Thoracic aorta endothelial cell (primary cell): ENCODE data around the gene HS1BP3. TPM values are rescaled to one million over a fixed set of nuclear protein-coding genes. Genes with fewer than 3 reads are reported as not detected.

ENCODE experiments used
- total RNA-seq: library from RNA; depleted of rRNA; stranded (reverse); fragments of >200 nt; gene quantifications from 2 replicates; pipeline ENCODE4 v1.2.3, GENCODE V29; 2012

Gene HS1BP3
- 24.7 and 28.5 TPM in 2 replicates for total RNA-seq

GRCh38 chr2:20650877-20651730 is at the start of gene HS1BP3:
Gene HS1BP3, minus strand, starts transcription at chr2:20651098. Its CDS starts 35 bp downstream, at chr2:20651063.

GRCh38 chr2:20666304-20667150 is 15.6 kb upstream of the HS1BP3 start, which contains the start of gene GDF7:
Gene GDF7, plus strand, starts transcription at chr2:20667144. Its CDS starts 96 bp downstream, at chr2:20667240.

Other genes starting within 250 kb of the HS1BP3 start
- gene RHOB, start 204.0 kb downstream of the HS1BP3 start, total RNA-seq: 522 and 664 TPM in 2 replicates
- gene GDF7, start 16.0 kb upstream of the HS1BP3 start, total RNA-seq: 2.5 and 9.5 TPM in 2 replicates
- 22.1 and 34.0 TPM in 2 replicates for gene LDAH, start 172.0 kb upstream of the HS1BP3 start, total RNA-seq